Activated CD4-positive, alpha-beta T cell treated with anti-CD3 and anti-CD28 coated beads for 24 hours (primary cell): Measurements from ENCODE around the gene FBXO8.
"Not testable (repeated sequence)": the region's sequence is repeated elsewhere in the genome, so short reads cannot be mapped to it uniquely, and the experiment has no call there.

ENCODE experiments used
- DNase-seq, 2 donors: peaks; one replicate each; pipeline ENCODE4 v3.0.0-alpha.2; 2020; ENCODE audit warnings: low read depth in 2 of 2

The FBXO8 gene, protein sequence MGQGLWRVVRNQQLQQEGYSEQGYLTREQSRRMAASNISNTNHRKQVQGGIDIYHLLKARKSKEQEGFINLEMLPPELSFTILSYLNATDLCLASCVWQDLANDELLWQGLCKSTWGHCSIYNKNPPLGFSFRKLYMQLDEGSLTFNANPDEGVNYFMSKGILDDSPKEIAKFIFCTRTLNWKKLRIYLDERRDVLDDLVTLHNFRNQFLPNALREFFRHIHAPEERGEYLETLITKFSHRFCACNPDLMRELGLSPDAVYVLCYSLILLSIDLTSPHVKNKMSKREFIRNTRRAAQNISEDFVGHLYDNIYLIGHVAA

GRCh38 chr4:174283507-174284471, at the start of gene FBXO8, which contains the start of gene CEP44:
Gene FBXO8 (minus strand): TSS chr4:174283667. CDS start chr4:174263092, 20,575 bp downstream.
Gene CEP44 (plus strand): TSS chr4:174283911. CDS start chr4:174299122, 15,211 bp downstream.
- DNase-seq: peak; percentile 18 to 38

DNA sequence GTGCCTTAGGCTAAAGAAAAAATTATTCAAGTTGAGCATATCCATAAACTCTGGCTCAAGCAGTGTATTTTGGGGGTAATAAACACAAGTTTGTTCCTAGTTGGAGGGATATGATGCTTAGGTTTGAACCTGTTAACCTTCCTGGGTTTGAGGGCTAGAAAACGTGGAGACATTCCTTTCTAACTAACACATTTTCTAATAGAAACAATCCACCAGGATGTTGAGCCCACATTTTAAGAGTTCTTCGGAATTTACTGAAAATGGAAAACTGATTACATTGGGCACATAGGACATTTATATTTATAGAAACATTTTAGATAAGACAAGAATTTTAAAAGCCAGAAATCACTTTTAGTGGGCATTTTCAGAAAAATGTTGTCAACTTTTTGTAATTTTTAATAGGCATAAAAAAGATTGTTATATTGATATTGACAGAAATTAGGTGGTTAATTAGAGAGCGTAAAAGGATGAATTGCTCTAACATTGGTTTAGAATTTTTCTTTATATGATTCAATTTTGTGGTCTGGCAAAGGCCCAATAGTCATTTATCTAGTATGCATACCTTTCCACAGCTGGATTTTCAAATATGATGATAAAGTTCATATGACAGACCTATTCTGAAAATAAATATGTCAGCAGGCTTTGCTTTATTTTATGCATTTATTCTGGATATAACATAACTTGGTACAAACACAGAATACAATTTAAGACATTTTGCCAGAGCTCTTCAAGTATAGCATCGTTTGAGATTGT, 49.5 kb upstream of the FBXO8 start:
- DNase-seq: no peak

- no peak for DNase-seq
These were observed 41.3 kb upstream of the FBXO8 start for GRCh38 chr4:174324725-174325124.

- DNase-seq: no peak
These were observed 40.8 kb upstream of the FBXO8 start for GRCh38 chr4:174324236-174324635.

- no peak for DNase-seq
These were observed 37.2 kb upstream of the FBXO8 start for GRCh38 chr4:174320494-174321199.

DNA sequence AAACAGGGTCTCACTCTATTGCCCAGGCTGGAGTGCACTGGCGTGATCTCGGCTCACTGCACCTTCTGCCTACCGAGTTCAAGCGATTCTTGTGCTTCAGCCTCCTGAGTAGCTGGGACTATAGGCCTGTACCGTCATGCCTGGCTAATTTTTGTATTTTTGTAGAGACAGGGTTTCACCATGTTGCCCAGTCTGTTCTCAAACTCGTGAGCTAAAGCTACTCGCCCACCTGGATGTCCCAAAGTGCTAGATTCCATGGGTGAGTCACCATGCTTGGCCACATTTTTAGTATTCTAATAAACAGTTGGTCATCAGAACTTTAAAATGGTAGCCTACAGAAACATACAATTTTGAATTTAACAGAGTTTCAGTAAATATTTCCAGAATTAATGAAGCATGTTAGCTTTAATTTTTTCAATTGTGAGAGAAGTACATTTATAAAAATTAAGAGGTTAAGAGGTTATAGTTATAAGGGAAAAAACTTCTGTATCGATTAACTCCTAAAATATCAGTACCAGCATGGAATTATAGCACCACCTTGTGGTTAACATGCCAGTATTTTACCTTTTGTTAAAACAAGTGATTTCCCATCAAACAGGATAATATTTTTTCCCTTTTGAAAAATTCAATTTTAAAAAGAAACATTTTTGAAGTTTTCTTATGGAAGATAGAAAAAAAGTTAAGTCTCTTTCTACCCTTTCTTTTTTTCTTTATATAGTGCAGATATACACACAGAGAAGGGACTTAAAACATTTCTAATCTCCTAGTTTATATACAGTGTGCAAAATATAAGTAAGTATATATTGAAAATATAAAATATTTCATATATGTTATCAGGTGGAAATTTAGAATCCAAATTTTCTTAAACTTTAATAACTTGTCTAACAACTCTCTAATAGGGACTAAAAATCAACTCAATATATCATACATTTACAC, 35.6 kb upstream of the FBXO8 start:
- DNase-seq: no peak

- DNase-seq: no peak
These were observed 34.1 kb upstream of the FBXO8 start for GRCh38 chr4:174317531-174317930.

GRCh38 chr4:174316954-174317353, 33.5 kb upstream of the FBXO8 start:
- no peak for DNase-seq

DNA sequence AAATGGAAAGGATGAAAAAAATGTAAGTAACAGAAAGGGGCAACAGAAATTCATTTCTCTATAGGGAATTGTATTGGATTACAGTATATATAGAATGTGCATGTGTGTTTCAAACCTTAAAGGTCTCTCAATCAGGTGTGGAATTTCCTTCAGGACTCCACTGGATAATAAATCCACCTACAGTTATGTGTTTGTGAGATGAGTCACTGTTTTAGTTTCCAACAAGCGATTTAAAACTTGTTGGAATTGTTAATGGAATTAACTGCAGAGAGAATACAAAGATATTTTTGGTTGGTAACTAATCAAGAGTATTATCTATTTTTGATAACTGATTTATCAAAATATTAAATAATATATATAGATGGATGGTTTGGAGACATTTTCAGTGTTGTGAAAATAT, 33.1 kb upstream of the FBXO8 start:
- no peak for DNase-seq

DNA sequence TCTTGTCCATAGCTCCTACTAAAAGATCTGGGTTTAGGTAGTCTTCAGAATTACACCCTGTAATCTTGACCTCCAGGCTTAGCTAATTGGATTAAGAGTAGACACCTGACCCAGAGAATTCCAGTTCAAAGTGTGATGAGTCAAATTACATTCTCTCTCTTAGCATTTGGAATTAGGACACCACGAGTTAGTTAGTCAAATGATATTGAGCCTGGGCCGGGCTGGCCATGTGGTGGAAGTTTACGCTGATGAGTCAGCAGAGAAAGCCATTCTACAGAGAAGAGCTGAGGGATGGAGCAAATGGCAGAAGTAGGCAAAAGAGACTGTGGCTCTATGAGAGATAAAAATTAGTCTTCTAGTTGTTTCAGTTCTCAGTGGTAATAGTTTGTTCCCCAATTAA, 31.3 kb upstream of the FBXO8 start:
- DNase-seq: no peak

GRCh38 chr4:174314274-174314673, 30.8 kb upstream of the FBXO8 start:
- DNase-seq: no peak

DNA sequence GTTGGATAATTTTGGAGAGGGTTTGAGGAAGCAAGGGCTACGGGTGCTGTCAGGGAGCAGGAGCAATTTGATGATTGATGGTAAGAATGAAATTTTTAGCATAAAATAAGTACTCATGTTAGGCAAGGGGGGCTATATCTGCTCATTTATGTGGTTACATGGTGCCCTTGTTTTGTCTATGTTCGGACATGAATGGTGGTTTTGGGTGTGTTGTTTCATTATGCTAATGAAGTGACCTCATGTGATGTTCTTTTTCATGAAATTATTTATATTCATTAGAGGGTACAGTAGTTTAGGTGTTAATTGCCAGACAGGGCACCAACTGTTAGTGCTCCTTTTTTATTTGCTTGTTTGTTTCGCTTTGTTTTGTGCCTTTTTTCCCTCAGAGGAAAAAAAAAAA, 29.5 kb upstream of the FBXO8 start:
- no peak for DNase-seq

GRCh38 chr4:174307694-174308093, 24.2 kb upstream of the FBXO8 start:
- DNase-seq: no peak

- DNase-seq: no peak
These were observed 22.5 kb upstream of the FBXO8 start for GRCh38 chr4:174305961-174306360.

DNA sequence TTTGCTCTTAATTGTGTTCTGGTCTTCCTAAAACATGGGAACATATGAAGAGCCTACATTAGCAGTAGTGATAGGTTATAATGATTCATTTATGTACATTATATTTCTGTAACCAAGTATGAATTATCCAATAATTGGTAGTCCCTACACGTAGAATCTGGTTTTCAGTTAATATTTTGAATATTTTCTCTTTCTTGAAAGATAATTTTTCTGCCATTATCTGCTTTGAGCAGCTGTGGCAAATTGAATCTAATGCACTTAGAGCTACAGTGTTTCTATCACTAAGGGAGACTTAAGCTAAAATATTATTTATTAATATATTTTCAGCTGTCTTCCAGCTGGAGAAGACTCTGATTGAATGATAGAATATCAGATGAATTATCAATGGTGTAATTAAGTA, 21.2 kb upstream of the FBXO8 start:
- no peak for DNase-seq

- no peak for DNase-seq
These were observed 20.2 kb upstream of the FBXO8 start for GRCh38 chr4:174303687-174304086.

DNA sequence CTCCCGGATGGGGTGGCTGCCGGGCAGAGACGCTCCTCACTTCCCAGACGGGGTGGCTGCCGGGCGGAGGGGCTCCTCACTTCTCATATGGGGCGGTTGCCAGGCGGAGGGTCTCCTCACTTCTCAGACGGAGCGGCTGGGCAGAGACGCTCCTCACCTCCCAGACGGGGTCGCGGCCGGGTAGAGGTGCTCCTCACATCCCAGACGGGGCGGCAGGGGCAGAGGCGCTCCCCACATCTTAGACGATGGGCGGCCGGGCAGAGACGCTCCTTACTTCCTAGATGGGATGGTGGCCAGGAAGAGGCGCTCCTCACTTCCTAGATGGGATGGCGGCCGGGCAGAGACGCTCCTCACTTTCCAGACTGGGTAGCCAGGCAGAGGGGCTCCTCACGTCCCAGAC, 11.7 kb upstream of the FBXO8 start:
- not testable (repeated sequence) for DNase-seq

GRCh38 chr4:174294641-174295040, 11.2 kb upstream of the FBXO8 start:
- not testable (repeated sequence) for DNase-seq

GRCh38 chr4:174292473-174292872, 9.0 kb upstream of the FBXO8 start:
- no peak for DNase-seq

DNA sequence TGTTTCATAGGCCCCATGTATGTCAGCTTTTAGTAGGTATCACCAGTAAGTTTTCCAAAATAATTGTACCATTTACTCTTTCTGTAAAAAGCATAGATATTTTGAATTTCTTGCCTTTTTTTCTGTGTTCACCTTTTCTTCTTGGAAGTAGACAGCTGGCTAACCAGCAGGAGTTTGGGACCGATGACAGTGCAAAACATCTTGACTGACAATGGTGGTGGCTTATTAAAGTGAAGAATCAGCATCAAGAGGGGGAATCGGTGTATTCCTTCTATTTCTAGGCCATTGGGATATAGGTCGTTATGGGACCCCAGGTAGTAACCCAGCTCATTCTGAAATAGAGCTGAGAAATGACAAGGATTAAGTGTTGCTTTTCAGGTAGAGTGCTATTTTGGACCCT, 3.4 kb upstream of the FBXO8 start:
- DNase-seq: no peak
